GM12873 (cell line): Measurements from ENCODE around the gene HSP90AA1.

Source experiments
- TF ChIP-seq, protein P1 (sequence below): IDR thresholded peaks from 2 replicates; pipeline ENCODE4 v1.5.1; 2012; ENCODE audit warnings: low read depth, mild to moderate bottlenecking, moderate library complexity, low read length, control low read depth; ENCODE audit not compliant: insufficient read depth; ENCODE audit errors: missing control alignments

HSP90AA1 gene

DNA sequence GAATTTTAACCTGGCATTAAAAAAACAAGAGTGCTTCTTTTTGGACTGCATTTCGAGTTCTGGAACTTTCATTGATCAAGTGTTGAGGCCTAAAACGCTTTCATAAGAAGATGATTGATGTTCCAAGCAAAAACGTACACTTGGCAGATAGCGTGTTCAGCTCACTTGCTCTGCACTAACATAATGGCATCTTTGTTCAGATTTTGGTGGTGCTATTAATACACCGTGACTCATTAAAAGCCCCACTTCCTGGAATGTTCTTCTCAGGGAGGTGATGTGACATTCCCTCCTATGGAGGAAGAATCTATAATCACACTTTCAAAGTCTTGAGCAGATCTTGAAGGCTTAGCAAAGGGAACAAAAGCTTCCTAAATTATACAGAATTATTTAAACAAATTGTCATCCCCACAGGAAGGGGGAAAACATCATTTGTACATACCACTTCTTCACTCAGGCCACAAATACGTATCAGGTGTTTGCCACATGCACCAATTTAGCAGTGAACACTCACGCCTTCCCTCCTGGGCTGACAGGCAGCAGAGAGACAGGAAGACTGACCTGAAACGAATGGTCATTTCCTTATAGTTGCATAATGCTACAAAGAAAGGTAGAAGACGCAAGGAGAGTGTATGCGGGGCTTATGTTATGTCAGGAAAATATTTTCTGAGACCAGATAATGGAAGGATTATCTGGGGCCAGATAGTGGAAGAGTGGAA lies 15.4 kb downstream of the HSP90AA1 start:
- TF ChIP-seq, protein P1, sequence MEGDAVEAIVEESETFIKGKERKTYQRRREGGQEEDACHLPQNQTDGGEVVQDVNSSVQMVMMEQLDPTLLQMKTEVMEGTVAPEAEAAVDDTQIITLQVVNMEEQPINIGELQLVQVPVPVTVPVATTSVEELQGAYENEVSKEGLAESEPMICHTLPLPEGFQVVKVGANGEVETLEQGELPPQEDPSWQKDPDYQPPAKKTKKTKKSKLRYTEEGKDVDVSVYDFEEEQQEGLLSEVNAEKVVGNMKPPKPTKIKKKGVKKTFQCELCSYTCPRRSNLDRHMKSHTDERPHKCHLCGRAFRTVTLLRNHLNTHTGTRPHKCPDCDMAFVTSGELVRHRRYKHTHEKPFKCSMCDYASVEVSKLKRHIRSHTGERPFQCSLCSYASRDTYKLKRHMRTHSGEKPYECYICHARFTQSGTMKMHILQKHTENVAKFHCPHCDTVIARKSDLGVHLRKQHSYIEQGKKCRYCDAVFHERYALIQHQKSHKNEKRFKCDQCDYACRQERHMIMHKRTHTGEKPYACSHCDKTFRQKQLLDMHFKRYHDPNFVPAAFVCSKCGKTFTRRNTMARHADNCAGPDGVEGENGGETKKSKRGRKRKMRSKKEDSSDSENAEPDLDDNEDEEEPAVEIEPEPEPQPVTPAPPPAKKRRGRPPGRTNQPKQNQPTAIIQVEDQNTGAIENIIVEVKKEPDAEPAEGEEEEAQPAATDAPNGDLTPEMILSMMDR, result no peak

GRCh38 chr14:102066041-102066451 lies 20.8 kb downstream of the HSP90AA1 start:
- TF ChIP-seq, protein P1, result no peak

DNA sequence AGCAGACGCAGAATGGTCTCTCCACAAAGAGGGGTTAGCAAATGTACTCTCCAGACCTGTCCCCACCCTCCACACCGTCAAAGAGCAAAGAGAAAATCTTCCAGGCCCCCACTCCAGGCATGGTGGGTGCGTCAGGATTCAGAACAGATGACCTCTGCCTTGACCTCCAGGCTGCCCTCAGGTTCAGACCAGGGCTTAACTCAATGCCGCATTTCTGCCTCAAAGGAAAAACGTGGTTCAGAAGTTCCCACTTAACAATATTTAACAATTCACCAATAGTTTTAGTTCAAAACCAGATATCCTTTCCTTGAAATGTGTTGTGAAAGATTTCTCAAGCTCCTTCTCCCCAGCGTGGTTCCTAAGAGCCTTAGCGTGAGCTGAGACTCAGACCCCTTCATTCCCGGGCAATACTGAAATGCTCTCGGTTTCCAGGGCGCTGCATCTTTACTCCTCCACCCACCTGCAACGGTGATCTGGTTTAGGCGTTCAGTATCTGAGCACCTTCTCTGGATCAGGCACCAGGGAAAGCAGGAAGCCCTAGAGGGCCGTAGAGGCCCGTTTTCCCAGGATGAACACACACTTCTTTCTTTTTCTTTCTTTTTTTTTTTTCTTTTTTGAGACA lies 22.9 kb downstream of the HSP90AA1 start:
- TF ChIP-seq, protein P1, result no peak

- TF ChIP-seq, protein P1, result peak; percentile 38
Observed at GRCh38 chr14:102063109-102063807, 23.6 kb downstream of the HSP90AA1 start.

DNA sequence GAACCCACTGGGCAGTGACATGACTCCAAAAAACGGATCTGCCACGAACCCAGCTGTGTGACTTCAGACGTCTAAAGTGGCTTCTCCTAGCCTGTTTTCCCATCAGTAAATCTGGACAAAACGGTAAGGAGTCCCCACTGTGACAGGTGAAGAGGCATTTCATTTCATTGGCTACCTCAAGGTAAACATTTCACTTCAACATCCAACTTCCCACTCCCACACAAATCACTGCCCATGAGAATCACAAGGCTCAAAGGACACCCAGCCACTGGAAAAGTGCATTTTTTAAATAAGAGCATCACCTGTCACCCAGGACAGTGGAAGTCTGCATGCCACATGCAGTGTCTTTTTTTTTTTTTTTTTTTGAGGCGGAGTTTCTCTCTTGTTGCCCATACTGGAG lies 27.9 kb downstream of the HSP90AA1 start:
- TF ChIP-seq, protein P1, result no peak

DNA sequence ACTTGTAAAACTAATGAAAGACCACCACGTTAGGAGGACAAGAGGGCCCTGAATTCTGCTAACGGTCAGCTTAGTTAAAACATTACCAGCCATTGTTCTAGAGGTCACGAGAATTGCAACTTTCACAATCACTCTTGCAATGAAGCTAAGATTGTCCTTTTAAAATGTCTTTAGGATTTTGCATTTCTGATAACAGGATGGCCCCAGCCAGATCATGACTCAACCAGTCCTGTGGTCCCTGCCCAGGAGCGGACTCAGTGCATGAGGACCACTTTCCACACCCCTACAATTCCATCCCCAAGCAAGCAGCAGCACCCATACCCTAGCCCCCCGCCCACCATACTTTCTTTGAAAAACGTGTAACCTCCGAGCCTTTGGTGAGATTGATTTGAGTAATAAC lies 28.7 kb downstream of the HSP90AA1 start:
- TF ChIP-seq, protein P1, result no peak

GRCh38 chr14:102057480-102058114 lies 29.2 kb downstream of the HSP90AA1 start:
- TF ChIP-seq, protein P1, result no peak
